DOHH2 (cell line): Measurements from ENCODE around the gene NRXN3.
A peak's percentile ranks its signal among the peaks of the same experiment; 100 is the strongest.

Experiments
- H3F3A ChIP-seq: fragments of 200-600 bp; sonication (generic), shearing (Covaris generic); 2 replicates; pipeline ENCODE4 v1.6.0; 2016; ENCODE audit warnings: antibody characterized with exemption, mild to moderate bottlenecking; ENCODE audit not compliant: control insufficient read depth, insufficient read depth
- H3K27ac ChIP-seq: fragments of 200-600 bp; sonication (generic); 2 replicates; pipeline ENCODE4 v1.5.1; 2014; ENCODE audit warnings: low read depth, mild to moderate bottlenecking, low read length, moderate library complexity
- H3K27me3 ChIP-seq: fragments of 200-600 bp; sonication (generic); 2 replicates; pipeline ENCODE4 v1.6.1; 2014; ENCODE audit warnings: mild to moderate bottlenecking, low read length, mixed read lengths; ENCODE audit not compliant: control insufficient read depth
- H3K36me3 ChIP-seq: fragments of 200-600 bp; sonication (generic); 2 replicates; pipeline ENCODE4 v1.6.1; 2014; ENCODE audit warnings: mild to moderate bottlenecking, low read length, moderate library complexity, mixed read lengths; ENCODE audit not compliant: control insufficient read depth
- H3K4me1 ChIP-seq: fragments of 200-600 bp; sonication (generic); 2 replicates; pipeline ENCODE4 v1.6.1; 2014; ENCODE audit warnings: mild to moderate bottlenecking, low read length, mixed read lengths; ENCODE audit not compliant: control insufficient read depth
- H3K4me2 ChIP-seq: fragments of 200-600 bp; sonication (generic); 2 replicates; pipeline ENCODE4 v1.6.0; 2014; ENCODE audit warnings: mild to moderate bottlenecking, low read length, moderate library complexity
- H3K4me3 ChIP-seq: fragments of 200-600 bp; sonication (generic); 2 replicates; pipeline ENCODE4 v1.5.1; 2014; ENCODE audit warnings: mild to moderate bottlenecking, low read length, mixed read lengths
- H3K79me2 ChIP-seq: fragments of 200-600 bp; sonication (generic); 2 replicates; pipeline ENCODE4 v1.6.1; 2014; ENCODE audit warnings: mild to moderate bottlenecking, low read length, mixed read lengths; ENCODE audit not compliant: control insufficient read depth
- H3K9me2 ChIP-seq: fragments of 200-600 bp; sonication (generic); replicated peaks from 2 replicates; pipeline ENCODE4 v1.6.1; 2014; ENCODE audit warnings: mild to moderate bottlenecking, low read length, mixed read lengths; ENCODE audit not compliant: control insufficient read depth
- H3K9me3 ChIP-seq: fragments of 200-600 bp; sonication (generic); 2 replicates; pipeline ENCODE4 v1.6.1; 2014; ENCODE audit warnings: antibody characterized with exemption, low read length, mixed read lengths; ENCODE audit not compliant: control insufficient read depth, insufficient read depth
- H4K20me1 ChIP-seq: fragments of 200-600 bp; sonication (generic); 2 replicates; pipeline ENCODE4 v1.6.0; 2014; ENCODE audit warnings: low read depth, mild to moderate bottlenecking, antibody characterized with exemption, low read length, moderate library complexity; ENCODE audit not compliant: control insufficient read depth, insufficient read depth
- CTCF ChIP-seq: fragments of 200-600 bp; sonication (generic); IDR thresholded peaks from one replicate; pipeline ENCODE4 v1.5.1; 2014; ENCODE audit warnings: antibody characterized with exemption, mild to moderate bottlenecking, low read depth, low read length; ENCODE audit not compliant: poor library complexity, severe bottlenecking
- EZH2phosphoT487 ChIP-seq: fragments of 200-600 bp; sonication (generic); IDR thresholded peaks from 2 replicates; pipeline ENCODE4 v1.6.1; 2017; ENCODE audit warnings: borderline replicate concordance, mild to moderate bottlenecking, antibody characterized with exemption, low read length, moderate library complexity, mixed read lengths

The NRXN3 gene

DNA sequence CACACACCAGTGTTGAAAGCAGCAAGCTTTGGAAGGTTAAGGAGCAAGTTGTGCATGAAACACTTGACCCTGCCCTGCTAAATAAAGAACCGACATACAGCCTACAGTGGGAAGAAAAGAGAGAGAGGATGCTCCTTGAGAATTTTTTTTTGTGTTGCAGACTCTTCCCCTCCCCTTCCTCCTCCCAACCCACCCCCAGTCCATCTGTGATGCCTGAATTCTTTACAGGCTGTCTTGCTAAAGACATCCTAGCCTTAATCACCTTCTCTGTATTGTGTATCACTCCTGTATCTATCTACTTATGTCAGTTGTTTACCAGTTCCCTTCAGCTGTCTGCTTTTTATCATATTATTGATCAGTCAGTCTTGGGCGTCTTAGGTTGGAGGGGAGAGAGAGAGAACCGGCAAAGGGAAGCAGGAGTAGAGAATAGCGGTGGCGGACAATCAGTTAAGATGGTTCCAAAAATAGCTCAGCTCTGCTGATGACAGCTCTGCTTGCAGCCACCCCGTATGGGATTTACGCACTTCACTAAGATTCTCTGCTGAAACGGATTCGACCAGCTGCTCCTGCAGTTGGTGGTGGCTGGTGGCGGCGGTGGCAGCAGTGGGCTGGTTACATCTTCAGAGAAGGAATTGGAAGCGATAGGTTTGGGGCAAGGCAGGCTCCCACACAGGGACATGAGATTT, 664.7 kb downstream of the NRXN3 start:
- no peaks in the 10 kb centered on the region for H3F3A ChIP-seq
- no peak for TF ChIP-seq CTCF
- no peak for TF ChIP-seq EZH2phosphoT487
- H3K9me2 ChIP-seq: no peaks in the 10 kb centered on the region
- no peaks in the 10 kb centered on the region for H3K36me3 ChIP-seq
- no peak overlapping the region for H3K4me2 ChIP-seq
- H4K20me1 ChIP-seq: no peaks in the 10 kb centered on the region
- H3K4me3 ChIP-seq: no peak overlapping the region
- no peak overlapping the region for H3K27ac ChIP-seq
- no peaks in the 10 kb centered on the region for H3K9me3 ChIP-seq
- H3K4me1 ChIP-seq: no peaks in the 10 kb centered on the region
- H3K27me3 ChIP-seq: no peaks in the 10 kb centered on the region
- no peaks in the 10 kb centered on the region for H3K79me2 ChIP-seq

DNA sequence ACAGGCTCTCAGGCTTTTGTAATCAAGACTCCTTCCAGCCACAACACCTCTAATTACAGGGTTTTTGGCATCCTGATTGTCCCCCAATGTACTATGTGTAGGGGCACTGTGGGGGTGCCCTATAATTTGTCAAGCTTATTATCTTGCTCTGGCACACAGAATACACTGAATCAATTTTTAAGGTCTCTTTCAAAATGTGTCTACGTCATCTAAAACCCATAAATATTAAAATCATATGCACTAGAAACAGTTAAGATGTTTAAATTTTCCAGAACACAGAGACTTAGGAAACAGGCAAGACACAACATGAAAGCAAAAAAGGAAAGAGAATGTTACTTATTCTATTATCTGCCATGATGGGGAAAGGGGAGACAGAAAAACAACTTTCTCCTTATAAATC, 665.7 kb downstream of the NRXN3 start:
- no peaks in the 10 kb centered on the region for H3K9me2 ChIP-seq
- no peaks in the 10 kb centered on the region for H3K9me3 ChIP-seq
- no peaks in the 10 kb centered on the region for H3K27me3 ChIP-seq
- H3K4me3 ChIP-seq: no peak overlapping the region
- H3K27ac ChIP-seq: no peak overlapping the region
- no peaks in the 10 kb centered on the region for H3K79me2 ChIP-seq
- no peak for TF ChIP-seq EZH2phosphoT487
- no peak for TF ChIP-seq CTCF
- H3K4me2 ChIP-seq: no peak overlapping the region
- no peaks in the 10 kb centered on the region for H3F3A ChIP-seq
- no peaks in the 10 kb centered on the region for H4K20me1 ChIP-seq
- H3K36me3 ChIP-seq: no peaks in the 10 kb centered on the region
- H3K4me1 ChIP-seq: no peaks in the 10 kb centered on the region

GRCh38 chr14:78836777-78837176, 666.6 kb downstream of the NRXN3 start:
- peak; percentile 62 for TF ChIP-seq CTCF
- no peak for TF ChIP-seq EZH2phosphoT487
- H3K27me3 ChIP-seq: no peaks in the 10 kb centered on the region
- H3K4me2 ChIP-seq: no peak overlapping the region
- no peaks in the 10 kb centered on the region for H3K9me3 ChIP-seq
- H3K9me2 ChIP-seq: no peaks in the 10 kb centered on the region
- no peak overlapping the region for H3K27ac ChIP-seq
- no peaks in the 10 kb centered on the region for H3K79me2 ChIP-seq
- no peaks in the 10 kb centered on the region for H3K36me3 ChIP-seq
- H3K4me3 ChIP-seq: no peak overlapping the region
- no peaks in the 10 kb centered on the region for H4K20me1 ChIP-seq
- no peaks in the 10 kb centered on the region for H3F3A ChIP-seq
- H3K4me1 ChIP-seq: no peaks in the 10 kb centered on the region
